NCI-H1092 treated with DMSO at 0.1 percent for 48 hours (cell line): ENCODE results near the gene RETREG1.
"Not testable (repeated sequence)": the region's sequence is repeated elsewhere in the genome, so short reads cannot be mapped to it uniquely, and the experiment has no call there.

Experiments
- DNase-seq: peaks from one replicate; lab custom pipeline; 2025; lab: John Stamatoyannopoulos, UW

The RETREG1 gene

DNA sequence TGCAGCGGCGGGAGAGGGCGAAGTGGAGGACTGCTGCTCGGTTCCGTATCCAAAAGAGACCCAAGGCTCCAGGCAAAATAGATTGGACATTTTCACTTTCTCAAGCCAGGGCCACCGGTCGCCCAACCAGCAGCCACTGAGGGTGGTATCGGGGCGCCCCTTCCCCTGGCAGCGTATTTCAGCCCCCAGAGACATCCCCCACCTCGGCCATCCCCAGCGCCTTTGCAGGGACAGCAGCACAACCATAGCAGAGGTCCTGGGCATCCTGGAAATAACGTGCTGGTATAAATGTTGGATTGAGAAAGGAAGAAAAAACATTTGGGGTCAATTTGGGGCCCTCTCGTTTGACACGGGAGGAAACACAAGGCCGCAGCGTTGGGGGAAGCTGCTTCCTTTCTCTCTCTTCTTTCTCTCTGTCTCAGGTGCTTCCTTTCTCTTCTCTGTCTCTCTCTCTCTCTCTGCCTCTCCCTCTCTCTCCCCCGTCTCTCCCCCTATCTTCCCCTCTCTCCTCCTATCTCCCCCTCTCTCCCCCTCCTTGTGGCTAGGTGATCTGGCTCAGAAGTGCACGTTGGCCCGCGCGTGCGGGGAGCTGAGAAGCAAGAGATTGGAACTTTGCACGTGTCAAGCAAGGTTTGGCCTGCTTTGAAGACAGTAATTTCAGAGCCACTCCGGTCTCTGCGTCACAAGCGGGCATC, 624 bp upstream of the RETREG1 start:
- peak; percentile 39 for DNase-seq

DNA sequence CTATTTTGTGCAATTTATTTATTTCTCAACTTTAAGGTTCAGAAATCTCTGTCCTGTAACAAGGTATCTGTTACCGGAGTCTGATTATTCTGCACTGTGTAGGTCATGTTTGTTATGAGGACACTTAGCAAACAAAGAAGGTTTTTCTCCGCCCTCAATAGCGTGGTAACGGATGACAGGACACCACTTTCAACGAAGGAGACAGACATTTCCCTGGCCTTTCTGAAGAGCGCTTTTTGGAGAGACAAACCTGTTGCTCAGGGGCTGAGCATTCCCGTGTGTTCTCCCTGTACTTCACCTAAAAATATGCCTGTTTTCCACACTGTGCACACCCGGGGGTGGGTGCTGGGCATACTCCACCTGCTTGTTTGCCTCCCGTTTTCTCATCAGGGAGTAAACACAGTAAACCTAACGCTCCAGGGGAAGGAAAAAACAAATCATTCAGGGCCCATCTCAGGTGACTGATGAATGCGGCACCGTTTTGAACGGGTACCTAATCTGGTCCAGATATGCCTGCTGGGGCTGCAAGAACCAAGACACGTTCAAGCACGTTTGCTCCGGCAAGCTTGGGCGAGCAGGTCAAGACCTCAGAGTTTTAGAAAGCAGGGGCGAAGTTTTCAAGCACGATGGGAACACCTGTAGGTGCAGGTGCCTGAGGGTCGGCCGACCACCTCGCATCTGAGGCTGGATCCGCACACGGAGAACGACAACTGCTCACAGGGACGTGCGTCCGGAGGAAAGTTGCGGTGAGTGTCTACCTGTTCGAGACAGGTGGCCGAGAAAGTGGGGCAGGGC, 859 bp downstream of the RETREG1 start:
- DNase-seq = peak; percentile 21

DNA sequence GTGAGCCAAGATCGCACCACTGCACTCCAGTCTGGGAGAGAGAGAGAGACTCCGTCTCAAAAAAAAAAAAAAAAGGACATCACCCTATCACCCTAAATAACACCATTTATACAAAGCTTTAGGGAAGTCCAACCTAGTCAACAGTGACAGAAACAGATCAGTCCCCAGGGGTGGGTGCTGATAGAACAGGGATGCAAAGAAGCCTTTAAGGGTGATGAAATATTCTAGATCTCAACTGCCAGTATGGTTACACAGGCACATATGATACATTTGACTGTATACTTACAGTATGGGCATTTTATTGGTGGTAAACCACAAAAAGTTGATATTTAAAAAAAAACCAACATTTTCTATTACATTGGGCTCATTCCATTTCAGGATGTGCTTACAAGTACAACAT, 4.8 kb downstream of the RETREG1 start:
- DNase-seq = no peak

DNA sequence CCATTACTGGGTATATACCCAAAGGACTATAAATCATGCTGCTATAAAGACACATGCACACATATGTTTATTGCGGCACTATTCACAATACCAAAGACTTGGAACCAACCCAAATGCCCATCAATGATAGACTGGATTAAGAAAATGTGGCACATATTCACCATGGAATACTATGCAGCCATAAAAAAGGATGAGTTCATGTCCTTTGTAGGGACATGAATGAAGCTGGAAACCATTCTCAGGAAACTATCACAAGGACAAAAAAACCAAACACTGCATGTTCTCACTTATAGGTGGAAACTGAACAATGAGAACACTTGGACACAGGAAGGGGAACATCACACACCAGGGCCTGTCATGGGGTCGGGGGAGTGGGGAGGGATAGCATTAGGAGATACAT, 5.9 kb downstream of the RETREG1 start:
- not testable (repeated sequence) for DNase-seq

DNA sequence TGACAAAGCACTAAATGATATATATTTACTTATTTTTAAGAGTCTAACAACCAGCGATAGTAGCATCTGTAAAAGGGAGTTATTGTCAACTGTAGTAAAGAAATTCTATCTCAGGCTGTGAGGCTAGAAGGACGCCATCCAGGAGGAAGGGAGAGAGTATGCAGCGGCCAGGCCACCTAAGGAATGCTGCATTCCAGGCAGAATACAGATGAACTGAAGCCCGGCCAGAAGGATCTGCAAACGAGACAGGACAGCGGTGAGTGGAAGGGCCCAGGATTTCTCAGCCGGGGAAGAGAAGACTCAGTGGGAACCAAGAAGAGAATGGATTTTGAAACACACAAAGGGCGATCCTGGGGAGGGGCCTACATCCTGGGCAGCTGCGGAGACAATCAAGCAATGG, 7.4 kb downstream of the RETREG1 start:
- DNase-seq = no peak

DNA sequence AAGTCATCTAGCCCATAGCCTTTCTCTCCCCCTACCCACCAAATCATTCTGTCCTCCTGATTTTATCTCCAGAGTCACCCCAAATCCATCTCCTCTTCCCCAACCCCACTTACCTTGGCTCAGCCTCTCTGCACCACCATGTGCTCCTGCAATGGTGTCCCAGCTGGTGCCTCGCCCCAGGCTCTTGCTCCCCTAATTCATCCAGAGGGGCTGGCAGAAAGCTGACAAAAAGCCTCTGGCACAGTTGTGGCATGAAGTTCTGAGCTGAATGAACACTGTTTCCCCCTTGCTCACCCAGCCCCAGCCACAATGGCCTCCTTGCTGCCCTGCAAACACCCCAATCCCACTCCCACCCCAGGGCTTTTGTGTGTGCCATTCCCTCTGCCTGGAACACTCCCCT, 10.2 kb downstream of the RETREG1 start:
- no peak for DNase-seq

DNA sequence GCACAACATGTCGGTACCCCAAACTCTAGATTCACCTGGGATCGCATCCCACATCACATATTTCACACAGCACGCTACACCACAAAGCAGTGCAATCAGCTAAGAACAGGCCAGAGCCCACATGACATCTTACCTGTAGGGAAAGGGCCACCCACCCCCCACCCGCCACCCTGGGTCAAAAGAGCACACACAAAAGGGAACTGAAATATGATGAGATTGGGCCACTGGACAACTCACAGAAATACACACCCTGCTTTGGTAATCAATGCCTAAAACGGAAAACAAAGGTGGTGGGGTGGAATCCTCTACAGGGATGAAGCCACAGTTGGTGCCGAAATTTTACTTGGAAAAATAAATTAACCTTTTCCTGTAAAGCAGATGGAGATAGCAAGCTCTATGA, 13.1 kb downstream of the RETREG1 start:
- DNase-seq = no peak

DNA sequence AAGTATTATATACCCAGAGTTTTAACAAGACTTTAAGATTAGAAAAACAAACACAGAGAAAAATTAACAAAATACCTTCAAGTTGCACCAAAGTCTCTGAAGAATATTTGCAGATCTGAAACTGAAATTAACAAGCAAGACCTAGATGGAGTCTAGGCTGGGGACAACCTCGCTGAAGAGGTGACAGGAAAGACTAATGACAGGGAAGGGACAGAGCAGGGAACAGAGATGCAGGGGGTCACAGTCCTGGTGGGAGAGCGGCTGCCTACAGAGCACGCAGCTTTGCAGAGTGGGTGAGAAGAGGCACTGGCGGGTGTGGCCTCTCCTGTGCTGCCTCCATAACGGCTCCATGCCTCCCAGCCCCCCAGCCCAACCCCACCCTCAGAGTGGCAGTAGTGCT, 13.5 kb downstream of the RETREG1 start:
- no peak for DNase-seq

- DNase-seq = no peak
These were observed 14.6 kb downstream of the RETREG1 start for GRCh38 chr5:16602182-16602581.

- DNase-seq = no peak
These were observed 15.9 kb downstream of the RETREG1 start for GRCh38 chr5:16600946-16601345.

DNA sequence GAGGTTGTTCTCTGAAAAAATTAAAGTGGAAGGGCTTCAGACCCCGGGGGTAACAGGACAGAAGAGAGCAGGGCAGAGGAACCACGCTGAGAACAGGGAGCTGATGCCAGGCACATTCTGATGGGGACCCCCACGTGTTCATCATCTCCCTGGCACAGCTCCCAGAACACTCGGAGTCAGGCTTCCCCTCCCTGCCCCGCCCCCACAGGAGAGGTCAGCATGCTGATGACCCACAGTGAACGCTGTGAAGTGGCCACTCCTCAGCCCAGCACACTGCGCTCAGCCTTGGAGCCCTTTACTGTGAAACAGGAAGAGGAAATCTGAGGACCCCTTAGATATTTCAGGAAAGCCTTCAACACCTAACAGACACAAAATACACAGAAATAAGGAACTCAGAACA, 16.4 kb downstream of the RETREG1 start:
- peak; percentile 51 for DNase-seq

DNA sequence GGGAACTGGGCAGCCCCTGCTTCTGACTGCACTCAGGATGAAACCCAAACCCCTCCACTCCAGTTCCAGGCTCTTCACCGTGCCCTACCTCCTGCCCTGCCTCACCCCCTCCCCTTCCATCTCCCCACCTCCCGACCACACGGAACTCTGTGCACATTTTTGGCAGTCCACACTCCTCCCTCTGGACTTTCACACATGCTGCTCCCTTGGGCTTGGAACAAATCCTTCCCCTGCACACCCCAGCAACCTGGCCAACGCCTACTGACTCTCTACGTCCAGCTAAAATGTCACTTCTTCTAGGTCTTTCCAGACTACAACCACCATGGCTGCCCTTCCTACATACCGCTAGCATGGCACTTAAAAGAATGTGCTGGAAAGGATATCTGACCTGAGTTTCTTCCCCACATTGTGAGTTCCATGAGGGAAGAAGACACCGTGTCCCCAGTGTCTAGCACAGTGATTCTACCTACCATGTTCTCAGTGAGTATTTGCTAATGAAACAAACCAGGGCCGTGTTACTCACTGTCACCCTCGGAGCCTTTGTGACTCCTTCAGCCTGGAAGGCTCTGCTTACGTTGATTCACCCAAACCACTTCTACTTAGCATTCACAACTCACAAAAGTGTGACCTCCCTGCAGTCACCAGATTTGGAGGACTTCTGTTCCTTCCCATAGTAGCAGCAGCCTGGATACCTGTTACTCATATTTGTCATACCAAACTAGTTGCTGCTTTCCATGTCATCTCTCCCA, 18.7 kb downstream of the RETREG1 start:
- DNase-seq = no peak

GRCh38 chr5:16596581-16596940, 20.2 kb downstream of the RETREG1 start:
- DNase-seq = no peak

- peak; percentile 4 for DNase-seq
These were observed 20.8 kb downstream of the RETREG1 start for GRCh38 chr5:16595881-16596580.

- no peak for DNase-seq
These were observed 23.2 kb downstream of the RETREG1 start for GRCh38 chr5:16593628-16594027.

GRCh38 chr5:16593013-16593412, 23.8 kb downstream of the RETREG1 start:
- no peak for DNase-seq

DNA sequence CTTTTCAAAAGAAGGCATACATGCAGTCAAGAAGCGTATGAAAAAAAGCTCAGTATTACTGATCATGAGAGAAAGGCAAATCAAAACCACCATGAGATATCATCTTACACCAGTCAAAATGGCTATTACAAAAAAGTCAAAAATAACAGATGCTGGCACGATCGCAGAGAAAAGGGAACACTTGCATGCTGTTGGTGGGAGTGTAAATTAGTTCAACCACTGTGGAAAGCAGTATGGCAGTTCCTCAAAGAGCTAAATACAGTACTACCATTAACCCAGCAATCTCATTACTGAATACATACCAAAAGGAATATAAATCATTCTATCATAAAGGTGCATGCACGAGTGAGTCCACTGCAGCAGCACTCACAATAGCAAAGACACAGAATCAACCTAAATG, 24.5 kb downstream of the RETREG1 start:
- DNase-seq = no peak

DNA sequence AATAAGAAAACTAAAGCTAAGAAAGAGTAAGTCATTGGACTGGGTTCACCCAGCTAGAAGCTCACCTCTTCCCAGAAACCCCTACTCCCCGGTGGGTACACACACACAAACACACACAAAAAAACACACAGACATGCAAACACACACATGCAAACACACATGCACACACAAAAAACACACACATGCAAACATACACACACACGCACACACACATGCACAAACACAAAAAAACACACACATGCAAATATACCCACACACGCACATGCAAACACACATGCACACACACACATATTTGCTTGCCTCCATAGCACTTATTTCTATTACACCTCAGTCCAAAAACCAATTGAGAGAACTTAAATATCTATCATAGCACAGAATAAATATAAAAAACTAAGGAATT, 26.1 kb downstream of the RETREG1 start:
- DNase-seq = no peak

DNA sequence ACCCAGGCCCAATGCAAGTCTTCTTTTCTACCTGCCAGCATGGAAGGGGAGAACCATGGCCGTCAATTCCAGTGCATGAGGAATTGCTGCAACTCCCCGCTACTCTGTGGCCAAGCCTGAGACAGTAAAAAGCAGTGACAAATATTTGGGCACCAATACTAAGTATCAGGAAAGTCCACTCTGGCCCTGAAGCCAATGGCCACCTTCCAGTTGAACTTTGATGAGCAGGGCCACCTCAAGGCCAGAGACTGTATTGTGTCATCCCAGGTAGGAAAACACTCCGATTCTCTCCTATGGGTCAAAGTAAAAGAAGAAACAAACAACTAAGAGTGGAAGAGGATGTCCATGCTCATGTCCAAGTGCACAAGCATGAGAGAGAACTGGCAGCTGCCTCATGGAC, 27.1 kb downstream of the RETREG1 start:
- DNase-seq = no peak

- DNase-seq = no peak
These were observed 28.2 kb downstream of the RETREG1 start for GRCh38 chr5:16588434-16589214.

GRCh38 chr5:16586556-16586955, 30.2 kb downstream of the RETREG1 start:
- no peak for DNase-seq
